ES-I3 (cell line): ENCODE results near the gene EPB41L5.
"Not testable (repeated sequence)": the region's sequence is repeated elsewhere in the genome, so short reads cannot be mapped to it uniquely, and the experiment has no call there.

Experiments used
- H3K36me3 ChIP-seq: 2 replicates; pipeline ENCODE4 v1.6.1; 2013; ENCODE audit warnings: mild to moderate bottlenecking, low read length, control low read depth, moderate library complexity; ENCODE audit not compliant: insufficient read depth
- H3K4me1 ChIP-seq: 2 replicates; pipeline ENCODE4 v1.6.1; 2013; ENCODE audit warnings: mild to moderate bottlenecking, control low read depth, low read length; ENCODE audit not compliant: insufficient read depth
- H3K9ac ChIP-seq: 2 replicates; pipeline ENCODE4 v1.6.1; 2013; ENCODE audit warnings: low read depth, mild to moderate bottlenecking, low read length, moderate library complexity
- H3K9me3 ChIP-seq: 2 replicates; pipeline ENCODE4 v1.6.1; 2013; ENCODE audit warnings: mild to moderate bottlenecking, low read length, moderate library complexity; ENCODE audit not compliant: control insufficient read depth, insufficient read depth

Gene EPB41L5

DNA sequence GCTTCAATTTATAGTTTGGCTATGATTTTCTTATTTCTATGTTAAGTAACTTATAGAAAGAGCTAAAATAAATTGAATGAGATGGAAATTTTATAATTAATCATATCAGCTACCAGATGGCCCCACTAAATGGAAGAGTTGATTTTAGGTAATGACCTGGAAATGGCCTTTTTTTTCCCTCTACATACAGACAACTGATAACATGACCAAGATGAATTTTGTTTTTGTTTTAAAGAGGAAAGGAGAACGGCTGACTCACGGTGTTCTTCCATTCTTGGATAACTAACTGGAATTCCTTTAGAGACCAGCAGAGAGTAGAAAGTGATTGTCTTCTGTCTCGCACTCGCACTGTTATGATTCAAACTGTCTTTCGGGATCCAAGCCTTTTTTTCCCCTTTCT, 119.3 kb downstream of the EPB41L5 start:
- peaks cover 19% of the 10 kb centered on the region; the same call in 1 of the 2 replicates for H3K4me1 ChIP-seq
- no peaks in the 10 kb centered on the region; the same call in 1 of the 2 replicates for H3K9me3 ChIP-seq
- H3K9ac ChIP-seq: no peak overlapping the region
- 0 out of 2 replicates have a peak, but pooled peaks cover 2% of the 10 kb centered on the region for H3K36me3 ChIP-seq

- Histone ChIP-seq H3K9me3 (no peaks in the 10 kb centered on the region; the same call in 1 of the 2 replicates), H3K9ac (no peak overlapping the region), H3K4me1 (peaks cover 19% of the 10 kb centered on the region; the same call in 1 of the 2 replicates), H3K36me3 (0 out of 2 replicates have a peak, but pooled peaks cover 2% of the 10 kb centered on the region)
Observed at GRCh38 chr2:120132691-120133090, 119.8 kb downstream of the EPB41L5 start.

GRCh38 chr2:120133572-120134244, 120.8 kb downstream of the EPB41L5 start:
- H3K9me3 ChIP-seq: no peaks in the 10 kb centered on the region; the same call in 1 of the 2 replicates
- 0 out of 2 replicates have a peak, but pooled peaks cover 2% of the 10 kb centered on the region for H3K36me3 ChIP-seq
- peaks cover 19% of the 10 kb centered on the region; the same call in 1 of the 2 replicates for H3K4me1 ChIP-seq
- no peak overlapping the region for H3K9ac ChIP-seq

GRCh38 chr2:120134263-120134662, 121.4 kb downstream of the EPB41L5 start:
- peaks cover 19% of the 10 kb centered on the region; the same call in 1 of the 2 replicates for H3K4me1 ChIP-seq
- H3K36me3 ChIP-seq: 0 out of 2 replicates have a peak, but pooled peaks cover 2% of the 10 kb centered on the region

GRCh38 chr2:120135013-120135412, 122.1 kb downstream of the EPB41L5 start:
- not testable (repeated sequence) for H3K36me3 ChIP-seq, H3K9ac ChIP-seq, H3K9me3 ChIP-seq
- H3K4me1 ChIP-seq: peaks cover 19% of the 10 kb centered on the region; the same call in 1 of the 2 replicates

More at GRCh38 chr2:120134263-120134662, 121.4 kb downstream of the EPB41L5 start:
- no peak overlapping the region; the same call in 1 of the 2 replicates for H3K9ac ChIP-seq
- no peaks in the 10 kb centered on the region; the same call in 1 of the 2 replicates for H3K9me3 ChIP-seq

- H3K36me3 ChIP-seq: no peaks in the 10 kb centered on the region
- H3K9ac ChIP-seq: no peak overlapping the region
- no peaks in the 10 kb centered on the region for H3K9me3 ChIP-seq
- no peaks in the 10 kb centered on the region for H3K4me1 ChIP-seq
Observed at GRCh38 chr2:120140866-120141265, 128.0 kb downstream of the EPB41L5 start.

- H3K36me3 ChIP-seq: no peaks in the 10 kb centered on the region
- H3K9me3 ChIP-seq: no peaks in the 10 kb centered on the region
- no peaks in the 10 kb centered on the region for H3K4me1 ChIP-seq
- no peak overlapping the region for H3K9ac ChIP-seq
Observed at GRCh38 chr2:120141300-120142069, 128.6 kb downstream of the EPB41L5 start.

- no peaks in the 10 kb centered on the region for H3K36me3 ChIP-seq
- no peak overlapping the region for H3K9ac ChIP-seq
- no peaks in the 10 kb centered on the region for H3K9me3 ChIP-seq
- H3K4me1 ChIP-seq: no peaks in the 10 kb centered on the region
Observed at GRCh38 chr2:120142528-120143219, 129.8 kb downstream of the EPB41L5 start.

DNA sequence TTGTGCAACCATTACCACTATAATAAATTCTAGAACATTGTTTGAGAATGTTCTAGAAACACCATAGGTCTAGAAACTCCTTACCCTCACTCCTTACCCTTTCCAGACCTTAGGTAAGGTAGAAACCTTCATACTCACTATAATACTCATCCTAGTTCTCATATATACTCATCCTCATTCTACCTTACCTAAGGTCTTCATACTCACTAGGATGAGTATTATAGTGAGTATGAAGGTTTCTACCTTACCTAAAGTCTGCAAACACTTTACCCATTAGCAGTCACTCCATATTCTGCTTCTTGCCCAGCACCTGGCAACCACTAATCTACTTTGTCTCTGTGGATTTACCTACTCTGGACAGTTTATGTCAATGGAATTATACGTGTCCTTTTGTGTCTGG, 135.4 kb downstream of the EPB41L5 start:
- H3K36me3 ChIP-seq: peaks cover 3% of the 10 kb centered on the region; the same call in 1 of the 2 replicates
- H3K9ac ChIP-seq: no peak overlapping the region
- no peaks in the 10 kb centered on the region for H3K4me1 ChIP-seq
- peaks cover 3% of the 10 kb centered on the region; the same call in 1 of the 2 replicates for H3K9me3 ChIP-seq

DNA sequence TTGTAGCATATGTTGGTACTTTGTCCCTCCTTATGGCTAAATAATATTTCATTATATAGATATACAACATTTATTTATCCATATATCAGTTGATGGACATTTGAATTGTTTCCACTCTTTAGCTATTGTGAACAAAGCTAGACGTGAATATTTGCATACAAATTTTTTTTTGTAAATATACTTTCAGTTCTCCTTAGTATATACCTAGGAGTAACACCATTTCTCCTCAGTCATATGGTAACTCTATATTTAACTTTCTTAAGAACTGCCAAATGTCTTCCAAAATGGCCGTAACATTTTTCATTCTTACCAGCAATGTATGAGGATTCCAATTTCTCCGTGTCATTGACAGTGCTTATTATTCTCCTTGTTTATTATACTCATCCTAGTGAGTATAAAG, 135.8 kb downstream of the EPB41L5 start:
- peaks cover 3% of the 10 kb centered on the region; the same call in 1 of the 2 replicates for H3K36me3 ChIP-seq
- no peak overlapping the region for H3K9ac ChIP-seq
- H3K9me3 ChIP-seq: peaks cover 3% of the 10 kb centered on the region; the same call in 1 of the 2 replicates
- H3K4me1 ChIP-seq: no peaks in the 10 kb centered on the region

DNA sequence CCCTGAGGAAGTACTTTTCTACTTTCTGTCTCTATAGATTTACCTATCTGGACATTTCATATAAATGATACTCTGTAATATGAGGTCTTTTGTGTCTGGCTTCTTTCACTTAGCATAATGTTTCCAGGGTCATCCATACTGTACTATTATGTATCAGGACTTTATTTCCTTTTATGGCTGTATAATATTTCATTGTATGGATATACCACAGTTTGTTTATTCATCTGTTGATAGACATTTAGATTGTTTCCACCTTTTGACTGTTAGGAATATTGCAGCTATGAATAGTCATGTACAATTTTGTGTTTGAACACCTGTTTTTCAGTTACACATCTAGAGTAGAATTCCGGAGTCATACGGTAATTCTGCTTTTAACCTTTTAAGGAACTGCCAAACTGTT, 136.5 kb downstream of the EPB41L5 start:
- Histone ChIP-seq H3K9ac (no peak overlapping the region), H3K9me3 (peaks cover 3% of the 10 kb centered on the region; the same call in 1 of the 2 replicates), H3K4me1 (no peaks in the 10 kb centered on the region), H3K36me3 (peaks cover 3% of the 10 kb centered on the region; the same call in 1 of the 2 replicates)

GRCh38 chr2:120150040-120150482, 137.2 kb downstream of the EPB41L5 start:
- Histone ChIP-seq H3K9ac (no peak overlapping the region), H3K4me1 (no peaks in the 10 kb centered on the region), H3K36me3 (peaks cover 3% of the 10 kb centered on the region; the same call in 1 of the 2 replicates), H3K9me3 (peaks cover 3% of the 10 kb centered on the region; the same call in 1 of the 2 replicates)

DNA sequence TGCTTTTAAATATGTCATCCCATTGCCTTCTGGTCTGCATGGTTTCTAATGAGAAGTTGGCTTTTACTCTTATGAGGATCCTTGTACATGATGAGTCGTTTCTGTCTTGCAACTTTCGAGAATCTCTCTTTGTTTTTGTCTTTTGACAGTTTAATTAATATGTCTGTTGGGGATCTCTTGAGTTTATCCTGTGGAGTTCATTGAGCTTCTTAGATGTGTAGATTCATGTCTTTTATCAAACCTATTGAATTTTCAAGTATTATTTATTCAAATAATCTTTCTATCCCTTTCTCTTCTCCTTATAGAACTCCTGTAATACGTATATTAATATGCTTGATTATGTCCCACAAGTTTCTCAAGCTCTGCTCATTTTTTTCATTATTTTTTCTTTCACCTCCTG, 142.4 kb downstream of the EPB41L5 start:
- Histone ChIP-seq H3K4me1 (no peaks in the 10 kb centered on the region), H3K36me3 (peaks cover 3% of the 10 kb centered on the region; the same call in 1 of the 2 replicates), H3K9ac (no peak overlapping the region), H3K9me3 (peaks cover 3% of the 10 kb centered on the region; the same call in 1 of the 2 replicates)

DNA sequence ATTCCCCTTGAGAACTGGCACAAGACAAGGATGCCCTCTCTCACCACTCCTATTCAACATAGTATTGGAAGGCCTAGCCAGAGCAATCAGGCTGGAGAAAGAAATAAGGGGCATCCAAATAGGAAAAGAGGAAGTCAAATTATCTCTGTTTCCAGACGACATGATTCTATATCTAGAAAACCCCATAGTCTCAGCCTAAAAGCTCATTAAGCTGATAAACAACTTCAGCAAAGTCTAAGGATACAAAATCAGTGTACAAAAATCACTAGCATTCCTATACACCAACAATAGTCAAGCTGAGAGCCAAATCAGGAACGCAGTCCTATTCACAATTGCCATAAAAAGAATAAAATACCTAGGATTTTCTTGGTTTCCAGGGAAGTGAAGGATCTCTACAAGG, 145.8 kb downstream of the EPB41L5 start:
- not testable (repeated sequence) for H3K36me3 ChIP-seq, H3K9ac ChIP-seq, H3K4me1 ChIP-seq, H3K9me3 ChIP-seq
